ENCODE data around the gene KLHL20. TPM values are rescaled to one million over a fixed set of nuclear protein-coding genes. Genes with fewer than 3 reads are reported as not detected.
"Not testable (repeated sequence)": the region's sequence is repeated elsewhere in the genome, so short reads cannot be mapped to it uniquely, and the experiment has no call there.

The KLHL20 gene
- total RNA-seq, 3 donors from 2014 or later = 16.5 to 17.6 (median 16.9) TPM

GRCh38 chr1:173715538-173715844 lies 710 bp downstream of the KLHL20 start:
- peaks cover 34% of the 10 kb centered on the region for H3K4me1 Mint-ChIP-seq (ENCODE audit: low read depth)
- H3K9me3 Mint-ChIP-seq = no peaks in the 10 kb centered on the region
- H3K36me3 Mint-ChIP-seq (ENCODE audit: insufficient read depth) = peaks cover 5% of the 10 kb centered on the region
- DNase-seq (no peak), ATAC-seq (no peak)
- H3K4me3 Mint-ChIP-seq = peak overlapping the region; percentile 97
- H3K27me3 Mint-ChIP-seq (ENCODE audit: low read depth) = peaks cover 17% of the 10 kb centered on the region

- peaks cover 5% of the 10 kb centered on the region for H3K27me3 Mint-ChIP-seq (ENCODE audit: low read depth)
- ATAC-seq (no peak), DNase-seq (no peak)
- H3K4me1 Mint-ChIP-seq (ENCODE audit: low read depth) = peaks cover 42% of the 10 kb centered on the region
- no peak overlapping the region for H3K4me3 Mint-ChIP-seq
- H3K36me3 Mint-ChIP-seq (ENCODE audit: insufficient read depth) = peaks cover 20% of the 10 kb centered on the region
- H3K9me3 Mint-ChIP-seq = no peaks in the 10 kb centered on the region
Measured at GRCh38 chr1:173717238-173717637, 2.5 kb downstream of the KLHL20 start.

GRCh38 chr1:173731331-173731730 lies 16.6 kb downstream of the KLHL20 start:
- H3K4me3 Mint-ChIP-seq; ATAC-seq; H3K9me3 Mint-ChIP-seq; H3K4me1 Mint-ChIP-seq (ENCODE audit: low read depth); DNase-seq; H3K27me3 Mint-ChIP-seq (ENCODE audit: low read depth): not testable (repeated sequence)
- H3K36me3 Mint-ChIP-seq (ENCODE audit: insufficient read depth) = peaks cover 31% of the 10 kb centered on the region

GRCh38 chr1:173733912-173734311 lies 19.1 kb downstream of the KLHL20 start:
- H3K9me3 Mint-ChIP-seq = peaks cover 4% of the 10 kb centered on the region
- no peak overlapping the region for H3K4me3 Mint-ChIP-seq
- DNase-seq (no peak), ATAC-seq (no peak)
- H3K4me1 Mint-ChIP-seq (ENCODE audit: low read depth) = peaks cover 27% of the 10 kb centered on the region
- peaks cover 36% of the 10 kb centered on the region for H3K36me3 Mint-ChIP-seq (ENCODE audit: insufficient read depth)
- H3K27me3 Mint-ChIP-seq (ENCODE audit: low read depth) = no peaks in the 10 kb centered on the region

- DNase-seq; H3K4me3 Mint-ChIP-seq; ATAC-seq; H3K27me3 Mint-ChIP-seq (ENCODE audit: low read depth); H3K9me3 Mint-ChIP-seq: not testable (repeated sequence)
- peaks cover 49% of the 10 kb centered on the region for H3K36me3 Mint-ChIP-seq (ENCODE audit: insufficient read depth)
- peaks cover 39% of the 10 kb centered on the region for H3K4me1 Mint-ChIP-seq (ENCODE audit: low read depth)
Measured at GRCh38 chr1:173736104-173736503, 21.3 kb downstream of the KLHL20 start.

GRCh38 chr1:173742203-173742886 lies 27.6 kb downstream of the KLHL20 start:
- peaks cover 46% of the 10 kb centered on the region for H3K4me1 Mint-ChIP-seq (ENCODE audit: low read depth)
- H3K36me3 Mint-ChIP-seq (ENCODE audit: insufficient read depth) = peaks cover 52% of the 10 kb centered on the region
- H3K4me3 Mint-ChIP-seq = no peak overlapping the region
- H3K9me3 Mint-ChIP-seq = peaks cover 3% of the 10 kb centered on the region
- DNase-seq (no peak), ATAC-seq (no peak)
- H3K27me3 Mint-ChIP-seq (ENCODE audit: low read depth) = no peaks in the 10 kb centered on the region

GRCh38 chr1:173744651-173745050 lies 29.9 kb downstream of the KLHL20 start:
- Mint-ChIP-seq H3K36me3 (ENCODE audit: insufficient read depth) (peaks cover 41% of the 10 kb centered on the region), H3K4me1 (ENCODE audit: low read depth) (peaks cover 29% of the 10 kb centered on the region), H3K27me3 (ENCODE audit: low read depth) (no peaks in the 10 kb centered on the region), H3K4me3 (no peak overlapping the region), H3K9me3 (peaks cover 3% of the 10 kb centered on the region)
- ATAC-seq = no peak
- DNase-seq = no peak

GRCh38 chr1:173749137-173749536 lies 34.4 kb downstream of the KLHL20 start:
- Mint-ChIP-seq H3K4me3 (no peak overlapping the region), H3K9me3 (no peaks in the 10 kb centered on the region), H3K36me3 (ENCODE audit: insufficient read depth) (peaks cover 21% of the 10 kb centered on the region), H3K27me3 (ENCODE audit: low read depth) (no peaks in the 10 kb centered on the region), H3K4me1 (ENCODE audit: low read depth) (peaks cover 15% of the 10 kb centered on the region)
- ATAC-seq (no peak), DNase-seq (no peak)

- Mint-ChIP-seq H3K27me3 (ENCODE audit: low read depth) (no peaks in the 10 kb centered on the region), H3K4me1 (ENCODE audit: low read depth) (no peaks in the 10 kb centered on the region), H3K36me3 (ENCODE audit: insufficient read depth) (peaks cover 47% of the 10 kb centered on the region), H3K4me3 (no peak overlapping the region), H3K9me3 (no peaks in the 10 kb centered on the region)
- no peak for ATAC-seq
- no peak for DNase-seq
Measured at GRCh38 chr1:173753830-173754229, 39.0 kb downstream of the KLHL20 start.

- ATAC-seq (no peak), DNase-seq (no peak)
- H3K36me3 Mint-ChIP-seq (ENCODE audit: insufficient read depth) = peaks cover 67% of the 10 kb centered on the region
- H3K9me3 Mint-ChIP-seq = peaks cover 7% of the 10 kb centered on the region
- no peaks in the 10 kb centered on the region for H3K27me3 Mint-ChIP-seq (ENCODE audit: low read depth)
- no peaks in the 10 kb centered on the region for H3K4me1 Mint-ChIP-seq (ENCODE audit: low read depth)
- no peak overlapping the region for H3K4me3 Mint-ChIP-seq
Measured at GRCh38 chr1:173757666-173758065, 42.9 kb downstream of the KLHL20 start.

GRCh38 chr1:173758110-173758509 lies 43.3 kb downstream of the KLHL20 start:
- H3K27me3 Mint-ChIP-seq (ENCODE audit: low read depth) = no peaks in the 10 kb centered on the region
- H3K4me1 Mint-ChIP-seq (ENCODE audit: low read depth) = no peaks in the 10 kb centered on the region
- DNase-seq (no peak), ATAC-seq (no peak)
- peaks cover 11% of the 10 kb centered on the region for H3K9me3 Mint-ChIP-seq
- no peak overlapping the region for H3K4me3 Mint-ChIP-seq
- peaks cover 70% of the 10 kb centered on the region for H3K36me3 Mint-ChIP-seq (ENCODE audit: insufficient read depth)

- no peak for ATAC-seq
- H3K4me3 Mint-ChIP-seq = no peak overlapping the region
- no peaks in the 10 kb centered on the region for H3K27me3 Mint-ChIP-seq (ENCODE audit: low read depth)
- DNase-seq = no peak
- H3K36me3 Mint-ChIP-seq (ENCODE audit: insufficient read depth) = peaks cover 73% of the 10 kb centered on the region
- H3K4me1 Mint-ChIP-seq (ENCODE audit: low read depth) = no peaks in the 10 kb centered on the region
- H3K9me3 Mint-ChIP-seq = peaks cover 18% of the 10 kb centered on the region
Measured at GRCh38 chr1:173758980-173759379, 44.2 kb downstream of the KLHL20 start.

- peaks cover 13% of the 10 kb centered on the region for H3K4me1 Mint-ChIP-seq (ENCODE audit: low read depth)
- H3K27me3 Mint-ChIP-seq (ENCODE audit: low read depth); DNase-seq; ATAC-seq; H3K4me3 Mint-ChIP-seq: not testable (repeated sequence)
- H3K36me3 Mint-ChIP-seq (ENCODE audit: insufficient read depth) = peaks cover 64% of the 10 kb centered on the region
- H3K9me3 Mint-ChIP-seq = peaks cover 24% of the 10 kb centered on the region
Measured at GRCh38 chr1:173764331-173764730, 49.5 kb downstream of the KLHL20 start.

GRCh38 chr1:173768206-173768605 lies 53.4 kb downstream of the KLHL20 start:
- H3K36me3 Mint-ChIP-seq (ENCODE audit: insufficient read depth) = peaks cover 41% of the 10 kb centered on the region
- peaks cover 19% of the 10 kb centered on the region for H3K4me1 Mint-ChIP-seq (ENCODE audit: low read depth)
- no peak for DNase-seq
- no peak for ATAC-seq
- no peaks in the 10 kb centered on the region for H3K27me3 Mint-ChIP-seq (ENCODE audit: low read depth)
- H3K4me3 Mint-ChIP-seq = no peak overlapping the region
- peaks cover 12% of the 10 kb centered on the region for H3K9me3 Mint-ChIP-seq

GRCh38 chr1:173768827-173769226 lies 54.0 kb downstream of the KLHL20 start:
- H3K4me1 Mint-ChIP-seq (ENCODE audit: low read depth) = peaks cover 19% of the 10 kb centered on the region
- H3K27me3 Mint-ChIP-seq (ENCODE audit: low read depth) = no peaks in the 10 kb centered on the region
- no peak for ATAC-seq
- DNase-seq = no peak
- H3K36me3 Mint-ChIP-seq (ENCODE audit: insufficient read depth) = peaks cover 36% of the 10 kb centered on the region
- H3K4me3 Mint-ChIP-seq = no peak overlapping the region
- H3K9me3 Mint-ChIP-seq = peaks cover 7% of the 10 kb centered on the region

All from activated T-cell treated with anti-CD3 and anti-CD28 coated beads, Interleukin-2, amount 50 U/mL, for 4 hours (primary cell).